Endothelial cell of umbilical vein (primary cell): ENCODE measurements around the gene APP. TPM values are rescaled to one million over a fixed set of nuclear protein-coding genes. Genes with fewer than 3 reads are reported as not detected.

ENCODE experiments used
- BruUV-seq: library from RNA; stranded (reverse); fragments of 400-500 nt; replicated peaks from 2 replicates; lab custom pipeline; 2021; lab: Mats Ljungman, UMichigan
- CTCF ChIA-PET: fragments of 300-600, 350-600 bp; sonication (Branson Sonifier 250); formaldehyde crosslinking; loops from one replicate; lab custom pipeline; 2021; ENCODE audit warnings: antibody characterized with exemption, inconsistent platforms; lab: Charles Lee
- POLR2A ChIA-PET: fragments of 300-600, 350-600 bp; sonication (Branson Sonifier 250); formaldehyde crosslinking; loops from one replicate; lab custom pipeline; 2021; ENCODE audit warnings: antibody characterized with exemption, inconsistent platforms; lab: Charles Lee
- DNase-seq: peaks from one replicate; pipeline ENCODE4 v3.0.0-alpha.2; 2011; ENCODE audit warnings: low read depth, low spot score
- FAIRE-seq: peaks from 2 replicates; lab custom pipeline; 2011; peaks lifted over from hg19 to GRCh38; lab: Jason Lieb, UNC
- H2AFZ ChIP-seq: 2 replicates; pipeline ENCODE4 v1.6.0; 2012; ENCODE audit warnings: low read depth, low read length, control low read depth, inconsistent platforms
- H3K27ac ChIP-seq: 2 replicates; pipeline ENCODE4 v1.5.1; 2011; ENCODE audit warnings: low read depth, mild to moderate bottlenecking, control low read depth, low read length, moderate library complexity; ENCODE audit not compliant: insufficient read depth
- H3K27me3 ChIP-seq, 2 experiments: 2 replicates each; pipeline versions ENCODE4 v1.6.0 to v1.6.1; 2011; ENCODE audit warnings: low read length in 2 of 2, mixed read lengths in 1 of 2; ENCODE audit not compliant: control insufficient read depth in 2 of 2, insufficient read depth in 2 of 2
- H3K36me3 ChIP-seq, 2 experiments: 2 replicates in 1 of 2; 3 replicates in 1 of 2; pipeline ENCODE4 v1.5.1; 2011; ENCODE audit warnings: low read length in 2 of 2, mild to moderate bottlenecking in 1 of 2, moderate library complexity in 1 of 2; ENCODE audit not compliant: control insufficient read depth in 2 of 2, insufficient read depth in 2 of 2; ENCODE audit errors: extremely low read depth in 1 of 2
- H3K4me1 ChIP-seq: 3 replicates; pipeline ENCODE4 v1.5.1; 2011; ENCODE audit warnings: mild to moderate bottlenecking, low read length; ENCODE audit not compliant: control insufficient read depth, insufficient read depth; ENCODE audit errors: extremely low read depth
- H3K4me2 ChIP-seq: 2 replicates; pipeline ENCODE4 v1.6.1; 2011; ENCODE audit warnings: low read length, control low read depth, mixed read lengths; ENCODE audit not compliant: insufficient read depth
- H3K4me3 ChIP-seq, 3 experiments: fragments of 200-600 bp in 1 of 3; sonication (generic), shearing (Covaris generic) in 1 of 3; replicated peaks in 1 of 3; 2 replicates each; pipeline ENCODE4 v1.5.1; 2011 to 2016; ENCODE audit warnings: control low read depth in 3 of 3, low read length in 3 of 3, mild to moderate bottlenecking in 2 of 3, inconsistent platforms in 1 of 3, low read depth in 1 of 3, moderate library complexity in 1 of 3; ENCODE audit not compliant: insufficient read depth in 1 of 3
- H3K79me2 ChIP-seq: 2 replicates; pipeline ENCODE4 v1.6.0; 2012; ENCODE audit warnings: low read length, inconsistent platforms; ENCODE audit not compliant: control insufficient read depth, insufficient read depth
- H3K9ac ChIP-seq: replicated peaks from 2 replicates; pipeline ENCODE3; 2011; ENCODE audit warnings: low read length, control low read depth; ENCODE audit not compliant: insufficient read depth; ENCODE audit errors: extremely low read depth
- H3K9me1 ChIP-seq: replicated peaks from 3 replicates; pipeline ENCODE4 v1.6.0; 2011; ENCODE audit warnings: mild to moderate bottlenecking, low read length; ENCODE audit not compliant: control insufficient read depth, insufficient read depth; ENCODE audit errors: extremely low read depth
- H3K9me3 ChIP-seq: replicated peaks from 2 replicates; pipeline ENCODE4 v1.5.1; 2012; ENCODE audit warnings: low read length, inconsistent platforms; ENCODE audit not compliant: control insufficient read depth, insufficient read depth
- H4K20me1 ChIP-seq: replicated peaks from 2 replicates; pipeline ENCODE3; 2011; ENCODE audit warnings: mild to moderate bottlenecking, low read length; ENCODE audit not compliant: control insufficient read depth, insufficient read depth; ENCODE audit errors: extremely low read depth
- CTCF ChIP-seq, 2 donors: IDR thresholded peaks; 1 replicate in 1 of 2; 2 replicates in 1 of 2; pipeline ENCODE4 v1.5.1; 2011; ENCODE audit warnings: low read length in 2 of 2, mild to moderate bottlenecking in 2 of 2, moderate library complexity in 2 of 2, control low read depth in 1 of 2, inconsistent platforms in 1 of 2, low read depth in 1 of 2; ENCODE audit not compliant: insufficient read depth in 1 of 2; ENCODE audit errors: extremely low read depth in 1 of 2
- EZH2 ChIP-seq: IDR thresholded peaks from 2 replicates; pipeline ENCODE4 v1.6.1; 2012; ENCODE audit warnings: borderline replicate concordance, low read depth, mild to moderate bottlenecking, moderate library complexity, low read length, inconsistent platforms; ENCODE audit not compliant: severe bottlenecking
- FOS ChIP-seq: IDR thresholded peaks from 2 replicates; pipeline ENCODE4 v1.6.1; 2011; ENCODE audit warnings: mild to moderate bottlenecking, low read length, moderate library complexity, borderline replicate concordance; ENCODE audit not compliant: insufficient read depth
- GATA2 ChIP-seq: IDR thresholded peaks from 2 replicates; pipeline ENCODE4 v1.7.0; 2011; ENCODE audit warnings: low read depth, mild to moderate bottlenecking, moderate library complexity, mixed read lengths, low read length; ENCODE audit not compliant: insufficient read length, insufficient read depth
- JUN ChIP-seq: IDR thresholded peaks from 2 replicates; pipeline ENCODE4 v1.6.1; 2011; ENCODE audit warnings: borderline replicate concordance, low read depth; ENCODE audit not compliant: insufficient read length, insufficient read depth
- MAX ChIP-seq: IDR thresholded peaks from 2 replicates; pipeline ENCODE4 v1.6.1; 2011; ENCODE audit not compliant: insufficient read depth, insufficient read length
- MYC ChIP-seq: IDR thresholded peaks from one replicate; pipeline ENCODE4 v1.6.1; 2011; ENCODE audit warnings: mild to moderate bottlenecking, low read depth, low read length
- POLR2A ChIP-seq: IDR thresholded peaks from 2 replicates; pipeline ENCODE4 v1.6.1; 2012; ENCODE audit warnings: low read depth, mild to moderate bottlenecking, control low read depth, low read length
- POLR2AphosphoS5 ChIP-seq: IDR thresholded peaks from 2 replicates; pipeline ENCODE4 v1.6.1; 2012; ENCODE audit warnings: low read depth, mild to moderate bottlenecking, control low read depth, low read length, moderate library complexity; ENCODE audit not compliant: insufficient read depth
- dilution Hi-C: fragments of 300-500 bp; cut with MboI; formaldehyde crosslinking; loops from one replicate; pipeline ENCODE4 v1.15.0; 2019; ENCODE audit warnings: low sequenced_read_pairs; ENCODE audit not compliant: extremely low pct_ligation_motif_present
- intact Hi-C: fragments of 100-400 bp; cut with micrococcal nuclease; formaldehyde crosslinking; loops from one replicate; pipeline ENCODE4 v1.10.0; 2022
- polyA plus RNA-seq, 4 experiments: library from polyadenylated mRNA; depleted of rRNA in 3 of 4; stranded (reverse) in 3 of 4; unstranded in 1 of 4; fragments of >200 nt; gene quantifications; 2 replicates each; pipeline versions ENCODE4 v1.2.1 to v1.2.3, GENCODE V29; 2011 to 2012; ENCODE audit warnings: missing spikeins in 1 of 4
- total RNA-seq: library from RNA; stranded (reverse); gene quantifications from 2 replicates; pipeline ENCODE4 v1.2.3, GENCODE V29; 2021

APP gene
- total and polyA plus RNA-seq, 2 donors (not counting 3 experiments of a cell fraction or from before 2014, with no cell fraction given), result 914 to 928 TPM

GRCh38 chr21:26003404-26003803, 167.2 kb downstream of the APP start:
- no peaks in the 10 kb centered on the region for H3K27me3 ChIP-seq
- BruUV-seq, result no TSS peak
- H3K4me1 ChIP-seq, result no peaks in the 10 kb centered on the region
- H3K4me2 ChIP-seq, result no peak overlapping the region
- no peak overlapping the region for H3K27ac ChIP-seq
- H3K9ac ChIP-seq, result no peak overlapping the region
- intact Hi-C loops, result no loop called here
- no peaks in the 10 kb centered on the region for H3K9me3 ChIP-seq
- ChIA-PET CTCF (interaction anchor here (1.1 kb wide), 1 partner anchor 108 kb away, joined by 3 read pairs; no protein-coding TSS in a partner anchor), POLR2A (no interaction called here)
- no peaks in the 10 kb centered on the region for H3K9me1 ChIP-seq
- TF ChIP-seq FOS (no peak), MAX (no peak), JUN (no peak), POLR2AphosphoS5 (no peak), MYC (no peak), CTCF (IDR thresholded peaks at IDR 0.05; ENCODE audit: extremely low read depth in 1 of 2, insufficient read depth in 1 of 2, low read depth in 1 of 2, low read length in 2 of 2) (no peak), POLR2A (no peak), EZH2 (no peak), GATA2 (no peak)
- H3K36me3 ChIP-seq, result peaks cover 2 to 14% of the 10 kb centered on the region in 2 experiments
- DNase-seq (no peak), FAIRE-seq (no peak)
- dilution Hi-C loops, result no loop called here
- H4K20me1 ChIP-seq, result no peaks in the 10 kb centered on the region
- no peak overlapping the region for H2AFZ ChIP-seq
- H3K79me2 ChIP-seq, result peaks cover 50% of the 10 kb centered on the region
- H3K4me3 ChIP-seq, result no peak overlapping the region
